Kidney epithelial cell (primary cell): Measurements from ENCODE around the gene MBLAC2. TPM values are rescaled to one million over a fixed set of nuclear protein-coding genes. Genes with fewer than 3 reads are reported as not detected.
A peak's percentile ranks its signal among the peaks of the same experiment; 100 is the strongest.

Experiments
- DNase-seq: peaks from one replicate; pipeline ENCODE4 v3.0.0-alpha.2; 2010; ENCODE audit warnings: low read depth
- H3K27me3 ChIP-seq: 2 replicates; pipeline ENCODE4 v1.6.0; 2011; ENCODE audit warnings: low read length; ENCODE audit not compliant: control insufficient read depth, insufficient read depth
- H3K36me3 ChIP-seq: 2 replicates; pipeline ENCODE4 v1.5.1; 2011; ENCODE audit warnings: low read length; ENCODE audit not compliant: control insufficient read depth, insufficient read depth
- H3K4me3 ChIP-seq: 2 replicates; pipeline ENCODE4 v1.5.1; 2011; ENCODE audit warnings: low read depth, mild to moderate bottlenecking, control low read depth, low read length
- CTCF ChIP-seq: IDR thresholded peaks from 2 replicates; pipeline ENCODE4 v1.5.1; 2011; ENCODE audit warnings: mild to moderate bottlenecking, moderate library complexity, low read length, control low read depth, inconsistent platforms; ENCODE audit not compliant: insufficient read depth, poor library complexity, severe bottlenecking
- total RNA-seq: library from RNA; depleted of rRNA; stranded (reverse); fragments of >200 nt; gene quantifications from 2 replicates; pipeline ENCODE4 v1.2.3, GENCODE V29; 2015

MBLAC2 gene
- total RNA-seq, 1 donor from 2014 or later = 5.6 TPM

- no peak for TF ChIP-seq CTCF
- Histone ChIP-seq H3K36me3 (no peaks in the 10 kb centered on the region), H3K27me3 (no peaks in the 10 kb centered on the region), H3K4me3 (no peak overlapping the region)
- no peak for DNase-seq
Measured at GRCh38 chr5:90418214-90418613, 56.4 kb downstream of the MBLAC2 start.

- no peak for DNase-seq
- H3K27me3 ChIP-seq = no peaks in the 10 kb centered on the region
- TF ChIP-seq CTCF = no peak
- H3K36me3 ChIP-seq = no peaks in the 10 kb centered on the region
- peak overlapping the region; percentile 79 for H3K4me3 ChIP-seq
Measured at GRCh38 chr5:90410178-90410762, 64.3 kb downstream of the MBLAC2 start.

- no peaks in the 10 kb centered on the region for H3K36me3 ChIP-seq
- TF ChIP-seq CTCF = no peak
- peak; percentile 77 for DNase-seq
- H3K27me3 ChIP-seq = no peaks in the 10 kb centered on the region
- peak within 1 kb of the TSS; percentile 89 for H3K4me3 ChIP-seq
Measured at GRCh38 chr5:90409318-90410177, 65.0 kb downstream of the MBLAC2 start, which contains the start of gene CETN3. CETN3 (minus strand) TSS chr5:90409756; CDS start chr5:90409661, 95 bp downstream.

GRCh38 chr5:90408571-90409317 lies 65.8 kb downstream of the MBLAC2 start:
- Histone ChIP-seq H3K4me3 (peak overlapping the region; percentile 89), H3K36me3 (no peaks in the 10 kb centered on the region), H3K27me3 (no peaks in the 10 kb centered on the region)
- TF ChIP-seq CTCF = no peak
- DNase-seq = no peak

Other genes starting within 250 kb of the MBLAC2 start
- gene CETN3, start 65.0 kb downstream of the MBLAC2 start, total RNA-seq = 13.1 and 16.3 TPM in 2 replicates
- 9.7 and 10.9 TPM in 2 replicates for gene POLR3G, start 93 bp upstream of the MBLAC2 start, total RNA-seq
- gene LYSMD3, start 54.8 kb upstream of the MBLAC2 start, total RNA-seq = 14.9 and 16.2 TPM in 2 replicates
- 2.7 and 3.5 TPM in 2 replicates for gene ADGRV1, start 84.0 kb upstream of the MBLAC2 start, total RNA-seq